GM19468 (cell line): Measurements from ENCODE around the gene AGBL1.
"Not testable (repeated sequence)": the region's sequence is repeated elsewhere in the genome, so short reads cannot be mapped to it uniquely, and the experiment has no call there.

Experiments
- ATAC-seq: cut with Tn5 transposase; IDR thresholded peaks from one replicate; pipeline ENCODE4 v1.9.1; 2021; ENCODE audit warnings: mild to moderate bottlenecking, moderate library complexity, moderate number of reproducible peaks; ENCODE audit not compliant: unreplicated experiment; ENCODE audit errors: extremely low read depth

AGBL1 gene

GRCh38 chr15:86080302-86080701 is 631 bp downstream of the AGBL1 start:
- ATAC-seq = no peak

DNA sequence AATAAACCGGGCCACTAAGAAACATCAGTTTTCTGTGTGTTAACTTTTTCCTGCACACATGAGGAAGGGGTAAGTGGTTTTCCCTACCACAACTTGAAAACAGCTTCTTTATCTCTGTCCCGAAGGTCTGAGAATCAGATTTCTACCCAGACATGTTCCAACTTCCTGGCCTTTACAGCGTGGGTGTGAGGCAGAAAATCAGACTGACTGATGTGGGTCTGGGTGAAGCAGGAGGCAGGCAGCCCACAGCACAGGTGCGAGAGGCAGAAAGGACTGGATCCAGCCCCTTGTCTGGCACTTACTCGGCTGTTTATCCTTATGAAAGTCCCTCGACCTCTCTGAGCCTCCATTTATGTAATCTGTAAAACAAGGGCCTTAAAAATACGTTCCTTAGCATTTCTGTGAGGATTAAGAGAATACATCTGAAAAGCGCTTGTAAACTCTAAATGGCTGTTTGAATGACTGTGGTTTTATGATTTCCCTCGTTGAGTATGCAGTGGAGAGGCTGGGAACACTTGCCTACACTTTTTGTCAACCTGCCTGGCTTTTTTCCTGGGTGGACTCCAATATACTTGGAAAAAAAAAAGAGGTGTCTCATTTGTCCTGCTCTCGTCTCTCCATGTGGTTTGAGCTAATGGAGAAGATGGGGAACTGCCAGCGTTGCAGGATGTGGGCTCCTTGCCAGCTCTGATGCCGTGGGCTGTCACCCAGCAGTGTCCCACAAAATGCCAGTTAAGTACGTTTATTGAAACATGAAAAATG is 3.1 kb downstream of the AGBL1 start:
- no peak for ATAC-seq

- no peak for ATAC-seq
These were observed 8.1 kb downstream of the AGBL1 start for GRCh38 chr15:86087808-86088207.

GRCh38 chr15:86089422-86089821 is 9.8 kb downstream of the AGBL1 start:
- no peak for ATAC-seq

DNA sequence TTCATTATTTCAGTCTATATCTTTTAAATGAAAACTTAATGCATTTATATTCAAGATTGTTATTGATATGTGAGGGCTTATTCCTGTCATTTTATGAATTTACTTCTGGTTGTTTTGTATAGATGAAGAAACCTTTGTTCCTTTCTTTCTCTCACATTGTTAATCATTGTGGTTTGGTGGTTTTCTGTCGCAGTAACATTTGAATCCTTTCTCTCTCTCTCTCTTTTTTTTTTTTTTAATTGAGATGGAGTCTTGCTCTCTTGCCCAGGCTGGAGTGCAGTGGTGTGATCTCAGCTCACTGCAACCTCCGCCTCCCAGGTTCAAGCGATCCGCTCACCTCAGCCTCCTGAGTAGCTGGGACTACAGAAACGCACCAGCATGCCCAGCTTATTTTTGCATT is 22.1 kb downstream of the AGBL1 start:
- ATAC-seq = no peak

- no peak for ATAC-seq
These were observed 24.2 kb downstream of the AGBL1 start for GRCh38 chr15:86103825-86104224.

GRCh38 chr15:86106306-86106705 is 26.6 kb downstream of the AGBL1 start:
- no peak for ATAC-seq

GRCh38 chr15:86115145-86115801 is 35.6 kb downstream of the AGBL1 start:
- ATAC-seq = no peak

GRCh38 chr15:86121568-86122225 is 42.0 kb downstream of the AGBL1 start:
- no peak for ATAC-seq

DNA sequence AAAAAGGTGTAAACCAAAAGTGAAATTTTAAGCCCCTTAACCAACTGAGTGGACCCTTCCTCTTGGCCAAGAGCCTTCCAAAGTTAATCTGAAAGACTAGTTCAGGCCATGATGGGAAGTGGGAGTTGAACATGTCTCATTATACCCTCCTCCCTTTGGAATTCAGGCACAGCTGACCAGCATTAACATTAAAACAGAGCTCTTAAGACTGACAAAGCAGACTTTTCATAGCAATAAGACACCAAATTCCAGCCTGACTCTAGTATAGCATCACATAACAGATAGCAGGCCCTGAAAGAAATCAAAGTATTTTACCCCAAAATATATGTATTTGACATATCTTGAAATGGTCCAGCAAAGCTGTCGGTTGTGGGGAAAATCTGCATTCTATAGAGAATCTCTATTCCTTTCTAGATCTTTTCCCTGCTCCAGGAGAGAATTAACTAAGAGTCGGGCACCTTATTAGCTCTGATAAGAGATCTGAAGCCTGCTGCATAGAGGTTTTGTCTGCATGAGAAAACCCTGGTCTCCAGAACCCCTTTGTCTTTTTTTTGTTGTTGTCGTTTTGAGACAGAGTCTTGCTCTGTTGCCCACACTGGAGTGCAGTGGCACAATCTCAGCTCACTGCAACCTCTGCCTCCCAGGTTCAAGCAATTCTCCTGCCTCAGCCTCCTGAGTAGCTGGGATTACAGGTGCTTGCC is 43.2 kb downstream of the AGBL1 start:
- not testable (repeated sequence) for ATAC-seq

GRCh38 chr15:86125775-86126174 is 46.1 kb downstream of the AGBL1 start:
- no peak for ATAC-seq

- no peak for ATAC-seq
These were observed 47.9 kb downstream of the AGBL1 start for GRCh38 chr15:86127547-86127946.

DNA sequence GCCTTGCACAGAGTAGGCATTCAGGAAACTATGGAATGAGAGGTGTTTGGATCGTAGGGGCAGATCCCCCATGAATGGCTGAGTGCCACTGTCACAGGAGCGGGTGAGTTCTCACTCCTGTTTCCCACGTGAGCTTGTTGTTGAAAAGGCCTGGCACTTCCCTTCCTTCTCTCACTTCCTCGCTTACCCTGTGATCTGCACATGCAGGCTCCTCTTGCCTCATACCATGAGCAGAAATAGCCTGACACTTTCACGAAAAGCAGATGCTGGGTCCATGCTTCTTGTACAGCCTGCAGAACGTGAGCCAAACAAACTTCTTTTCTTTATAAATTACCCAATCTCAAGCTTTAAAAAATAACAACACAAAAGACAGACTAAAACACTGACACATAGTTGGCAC is 55.4 kb downstream of the AGBL1 start:
- no peak for ATAC-seq

DNA sequence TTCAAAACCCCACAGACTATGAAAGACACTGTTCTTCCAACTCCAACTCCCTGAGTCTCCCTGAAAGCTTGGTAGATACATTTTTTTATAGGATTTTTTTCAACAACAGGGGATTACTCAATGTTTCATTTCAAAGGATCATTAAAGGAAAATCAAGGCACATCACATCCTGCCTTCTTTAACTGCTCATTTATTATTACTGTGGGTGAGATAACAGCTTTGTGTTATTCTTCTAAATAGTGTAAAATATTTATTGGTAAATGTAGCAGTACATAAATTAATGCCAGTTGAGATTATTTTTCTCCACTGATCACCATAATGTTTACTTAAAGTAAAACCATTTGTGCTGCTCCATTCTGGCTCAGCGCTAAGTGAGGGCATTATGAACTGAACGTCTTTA is 57.2 kb downstream of the AGBL1 start:
- no peak for ATAC-seq

DNA sequence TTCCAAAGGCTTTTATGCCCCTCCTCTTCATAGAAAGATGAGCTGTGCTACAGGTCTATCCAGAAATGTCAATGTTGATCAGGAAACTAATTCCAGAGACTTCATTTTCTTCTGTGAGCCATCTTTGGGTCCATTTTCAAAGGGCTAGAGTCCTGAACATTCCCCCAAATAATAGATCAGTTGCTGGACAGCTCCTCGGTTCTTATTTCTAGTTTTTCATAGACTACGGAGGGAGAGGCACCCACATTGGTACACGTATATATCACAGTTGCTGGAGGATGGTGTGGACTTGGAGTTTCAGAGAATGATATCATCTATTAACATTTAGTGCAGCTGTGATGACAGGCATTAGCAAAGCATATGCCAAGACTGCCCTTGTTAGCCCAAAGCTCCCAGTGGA is 59.1 kb downstream of the AGBL1 start:
- no peak for ATAC-seq

DNA sequence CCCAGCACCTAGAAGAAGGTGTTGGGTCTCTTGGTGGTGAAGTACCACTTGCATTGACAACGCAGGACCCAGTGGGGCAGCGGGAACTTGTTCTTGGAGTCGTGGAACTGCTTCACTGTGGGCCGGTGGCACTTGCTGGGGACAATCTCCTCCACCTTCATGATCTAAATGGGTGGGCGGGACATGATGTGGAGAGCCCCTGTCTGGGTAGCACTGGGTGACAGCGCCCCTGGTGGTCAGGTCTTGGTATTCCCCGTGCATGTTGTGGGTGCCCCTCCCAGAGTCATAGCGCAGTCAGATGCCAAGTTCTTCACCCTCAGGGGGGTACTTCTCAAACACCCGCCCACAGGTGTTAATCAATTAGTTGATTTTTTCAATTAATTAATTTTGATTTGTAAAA is 60.2 kb downstream of the AGBL1 start:
- ATAC-seq = no peak

DNA sequence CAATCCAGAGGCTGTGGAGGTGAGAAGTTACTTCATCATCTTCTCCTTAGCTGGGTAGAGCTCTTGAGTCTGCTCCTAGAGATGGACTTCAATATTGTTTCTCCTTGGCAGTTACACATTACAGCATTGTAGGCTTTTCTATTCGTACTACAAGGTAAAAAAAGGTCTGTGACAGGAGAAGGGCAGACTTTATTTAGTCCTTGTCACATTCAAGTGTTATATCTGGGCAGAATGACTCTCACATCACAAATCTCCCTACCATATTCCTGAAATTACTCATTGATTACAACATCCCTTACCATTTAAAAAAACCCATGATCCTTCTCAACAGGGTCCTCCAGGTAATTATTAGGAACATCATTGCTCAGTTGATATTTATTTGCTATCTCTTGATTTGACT is 75.0 kb downstream of the AGBL1 start:
- no peak for ATAC-seq

- no peak for ATAC-seq
These were observed 75.9 kb downstream of the AGBL1 start for GRCh38 chr15:86155551-86155950.

GRCh38 chr15:86157606-86158293 is 78.1 kb downstream of the AGBL1 start:
- ATAC-seq = no peak

DNA sequence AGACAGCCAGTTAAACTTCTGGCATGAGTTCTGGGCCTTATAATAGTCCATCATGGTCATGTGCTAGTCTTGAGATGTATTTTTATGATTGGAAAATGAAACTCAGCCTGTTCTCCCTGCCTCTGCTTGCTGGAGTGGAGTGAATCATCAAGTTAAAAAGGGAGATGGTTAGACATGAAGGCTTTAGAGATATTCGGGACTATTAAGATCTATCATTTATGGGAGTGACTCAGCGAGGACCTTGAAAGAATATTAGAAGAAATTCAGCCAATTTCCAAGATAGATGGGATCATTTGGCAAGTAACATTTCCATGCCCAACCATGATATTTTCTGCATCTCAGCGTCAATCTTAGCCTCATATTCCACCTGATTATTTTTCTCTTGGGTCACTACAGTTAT is 79.8 kb downstream of the AGBL1 start:
- ATAC-seq = no peak
